ENCODE results near the gene DYNLL1. TPM values are rescaled to one million over a fixed set of nuclear protein-coding genes. Genes with fewer than 3 reads are reported as not detected.
A peak's percentile ranks its signal among the peaks of the same experiment; 100 is the strongest.
"Not testable (repeated sequence)": the region's sequence is repeated elsewhere in the genome, so short reads cannot be mapped to it uniquely, and the experiment has no call there.

DYNLL1 gene
- polyA plus RNA-seq (ENCODE audit: insufficient read length in 10 of 10) = 100 to 1,000 TPM; 284 to 451 (median 337) TPM
- long read RNA-seq, donor 1, transcript DYNLL1-201 (3 exons, 720 nt) = major isoform, 139 of 179 reads
- long read RNA-seq, donor 1, transcript DYNLL1-202 (3 exons, 697 nt) = minor isoform, 11 of 179 reads
- long read RNA-seq, donor 1, transcript DYNLL1-207 (2 exons, 719 nt) = minor isoform, 16 of 179 reads
- long read RNA-seq, donor 1, transcript DYNLL1-210 (1 exons, 670 nt) = minor isoform, 8 of 179 reads
- long read RNA-seq, donor 1, partial matches to known transcripts = 0 of 179 reads
- long read RNA-seq, donor 1, other reads (novel, unspliced or antisense) = 0 of 179 reads
- long read RNA-seq, donor 2, transcript DYNLL1-210 (1 exons, 670 nt) = minor isoform, 8 of 134 reads
- long read RNA-seq, donor 2, transcript DYNLL1-202 (3 exons, 697 nt) = minor isoform, 16 of 134 reads
- long read RNA-seq, donor 2, transcript DYNLL1-201 (3 exons, 720 nt) = major isoform, 101 of 134 reads
- long read RNA-seq, donor 2, transcript DYNLL1-207 (2 exons, 719 nt) = minor isoform, 7 of 134 reads
- long read RNA-seq, donor 2, partial matches to known transcripts = 0 of 134 reads
- long read RNA-seq, donor 2, other reads (novel, unspliced or antisense) = 0 of 134 reads
- long read RNA-seq, donor 3 = 0 reads
- long read RNA-seq, donor 4, transcript DYNLL1-207 (2 exons, 719 nt) = minor isoform, 11 of 127 reads
- long read RNA-seq, donor 4, transcript DYNLL1-210 (1 exons, 670 nt) = minor isoform, 15 of 127 reads
- long read RNA-seq, donor 4, transcript DYNLL1-202 (3 exons, 697 nt) = minor isoform, 17 of 127 reads
- long read RNA-seq, donor 4, transcript DYNLL1-201 (3 exons, 720 nt) = major isoform, 80 of 127 reads
- long read RNA-seq, donor 4, partial matches to known transcripts = 0 of 127 reads
- long read RNA-seq, donor 4, other reads (novel, unspliced or antisense) = 0 of 127 reads
- long read RNA-seq, donor 5, transcript DYNLL1-202 (3 exons, 697 nt) = minor isoform, 13 of 241 reads
- long read RNA-seq, donor 5, transcript DYNLL1-207 (2 exons, 719 nt) = minor isoform, 9 of 241 reads
- long read RNA-seq, donor 5, transcript DYNLL1-210 (1 exons, 670 nt) = minor isoform, 18 of 241 reads
- long read RNA-seq, donor 5, transcript DYNLL1-201 (3 exons, 720 nt) = major isoform, 195 of 241 reads
- long read RNA-seq, donor 5, partial matches to known transcripts = 0 of 241 reads
- long read RNA-seq, donor 5, other reads (novel, unspliced or antisense) = 0 of 241 reads
- long read RNA-seq, donor 6, transcript DYNLL1-207 (2 exons, 719 nt) = minor isoform, 12 of 228 reads
- long read RNA-seq, donor 6, transcript DYNLL1-210 (1 exons, 670 nt) = minor isoform, 28 of 228 reads
- long read RNA-seq, donor 6, transcript DYNLL1-202 (3 exons, 697 nt) = minor isoform, 14 of 228 reads
- long read RNA-seq, donor 6, transcript DYNLL1-201 (3 exons, 720 nt) = major isoform, 156 of 228 reads
- long read RNA-seq, donor 6, partial matches to known transcripts = 16 of 228 reads
- long read RNA-seq, donor 6, other reads (novel, unspliced or antisense) = 0 of 228 reads
- long read RNA-seq, donor 7, transcript DYNLL1-210 (1 exons, 670 nt) = minor isoform, 15 of 137 reads
- long read RNA-seq, donor 7, transcript DYNLL1-201 (3 exons, 720 nt) = major isoform, 96 of 137 reads
- long read RNA-seq, donor 7, transcript DYNLL1-202 (3 exons, 697 nt) = minor isoform, 12 of 137 reads
- long read RNA-seq, donor 7, transcript DYNLL1-207 (2 exons, 719 nt) = minor isoform, 8 of 137 reads
- long read RNA-seq, donor 7, partial matches to known transcripts = 0 of 137 reads
- long read RNA-seq, donor 7, other reads (novel, unspliced or antisense) = 0 of 137 reads
- long read RNA-seq, donor 8, transcript DYNLL1-210 (1 exons, 670 nt) = minor isoform, 25 of 166 reads
- long read RNA-seq, donor 8, transcript DYNLL1-201 (3 exons, 720 nt) = major isoform, 110 of 166 reads
- long read RNA-seq, donor 8, transcript DYNLL1-202 (3 exons, 697 nt) = minor isoform, 12 of 166 reads
- long read RNA-seq, donor 8, transcript DYNLL1-207 (2 exons, 719 nt) = minor isoform, 14 of 166 reads
- long read RNA-seq, donor 8, partial matches to known transcripts = 0 of 166 reads
- long read RNA-seq, donor 8, other reads (novel, unspliced or antisense) = 0 of 166 reads
- long read RNA-seq, donor 9, transcript DYNLL1-201 (3 exons, 720 nt) = major isoform, 23 of 29 reads
- long read RNA-seq, donor 9, partial matches to known transcripts = 0 of 29 reads
- long read RNA-seq, donor 9, other reads (novel, unspliced or antisense) = 0 of 29 reads

- DNase-seq = peak; percentile 97 to 98 (median 97)
Measured at GRCh38 chr12:120495731-120496412, at the start of gene DYNLL1. Gene DYNLL1, plus strand, starts transcription at chr12:120496113. Its CDS starts 309 bp downstream, at chr12:120496422.

GRCh38 chr12:120446844-120447178, 49.1 kb upstream of the DYNLL1 start:
- not testable (repeated sequence) for DNase-seq

- DNase-seq = no peak
Measured at GRCh38 chr12:120447992-120448391, 47.9 kb upstream of the DYNLL1 start.

GRCh38 chr12:120452524-120452923, 43.4 kb upstream of the DYNLL1 start:
- DNase-seq = not testable (repeated sequence)

- DNase-seq = no peak
Measured at GRCh38 chr12:120453060-120453750, 42.7 kb upstream of the DYNLL1 start.

GRCh38 chr12:120453977-120454376, 41.9 kb upstream of the DYNLL1 start:
- no peak for DNase-seq

- no peak for DNase-seq
Measured at GRCh38 chr12:120455302-120455701, 40.6 kb upstream of the DYNLL1 start.

GRCh38 chr12:120457133-120457532, 38.8 kb upstream of the DYNLL1 start:
- DNase-seq = no peak

GRCh38 chr12:120460157-120460556, 35.8 kb upstream of the DYNLL1 start:
- no peak for DNase-seq

GRCh38 chr12:120462099-120462640, 33.7 kb upstream of the DYNLL1 start:
- no peak for DNase-seq

GRCh38 chr12:120463712-120464111, 32.2 kb upstream of the DYNLL1 start:
- DNase-seq = no peak

GRCh38 chr12:120465756-120466155, 30.2 kb upstream of the DYNLL1 start:
- no peak for DNase-seq

- DNase-seq = peak in 1 of 3 donors; percentile 45
Measured at GRCh38 chr12:120466560-120467315, 29.2 kb upstream of the DYNLL1 start.

- DNase-seq = no peak
Measured at GRCh38 chr12:120467439-120467838, 28.5 kb upstream of the DYNLL1 start.

- DNase-seq = no peak
Measured at GRCh38 chr12:120468325-120468820, 27.5 kb upstream of the DYNLL1 start.

GRCh38 chr12:120468821-120469449, 27.0 kb upstream of the DYNLL1 start:
- peak; percentile 33 to 76 (median 54) for DNase-seq

Measured in muscle of back (tissue), 13 donors.